GM19438 (cell line): ENCODE results near the gene DHCR24.

ENCODE experiments used
- ATAC-seq: cut with Tn5 transposase; IDR thresholded peaks from one replicate; pipeline ENCODE4 v1.9.1; 2021; ENCODE audit warnings: low read depth; ENCODE audit not compliant: unreplicated experiment

The DHCR24 gene

DNA sequence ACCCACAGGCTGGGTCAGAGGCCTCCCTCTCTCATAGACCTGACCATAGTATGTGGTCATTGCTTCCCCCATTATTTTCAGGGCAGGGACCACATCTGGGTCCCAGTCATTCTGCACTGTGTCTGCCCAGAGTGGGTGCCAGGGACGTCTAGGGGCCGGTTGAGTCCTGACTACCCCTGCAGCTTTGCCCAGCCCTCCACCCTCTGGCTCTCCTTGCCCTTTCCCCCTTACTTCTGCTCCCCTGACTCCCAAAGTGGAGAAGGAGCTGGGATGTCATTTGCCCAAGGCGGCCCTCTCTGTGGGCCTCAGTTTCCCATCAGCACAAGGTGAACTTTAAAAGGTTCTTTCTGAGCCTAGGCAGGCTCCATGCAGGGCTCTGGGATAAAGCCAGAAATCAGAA is 81.5 kb downstream of the DHCR24 start:
- no peak for ATAC-seq

GRCh38 chr1:54804471-54805132 is 82.4 kb downstream of the DHCR24 start:
- no peak for ATAC-seq

DNA sequence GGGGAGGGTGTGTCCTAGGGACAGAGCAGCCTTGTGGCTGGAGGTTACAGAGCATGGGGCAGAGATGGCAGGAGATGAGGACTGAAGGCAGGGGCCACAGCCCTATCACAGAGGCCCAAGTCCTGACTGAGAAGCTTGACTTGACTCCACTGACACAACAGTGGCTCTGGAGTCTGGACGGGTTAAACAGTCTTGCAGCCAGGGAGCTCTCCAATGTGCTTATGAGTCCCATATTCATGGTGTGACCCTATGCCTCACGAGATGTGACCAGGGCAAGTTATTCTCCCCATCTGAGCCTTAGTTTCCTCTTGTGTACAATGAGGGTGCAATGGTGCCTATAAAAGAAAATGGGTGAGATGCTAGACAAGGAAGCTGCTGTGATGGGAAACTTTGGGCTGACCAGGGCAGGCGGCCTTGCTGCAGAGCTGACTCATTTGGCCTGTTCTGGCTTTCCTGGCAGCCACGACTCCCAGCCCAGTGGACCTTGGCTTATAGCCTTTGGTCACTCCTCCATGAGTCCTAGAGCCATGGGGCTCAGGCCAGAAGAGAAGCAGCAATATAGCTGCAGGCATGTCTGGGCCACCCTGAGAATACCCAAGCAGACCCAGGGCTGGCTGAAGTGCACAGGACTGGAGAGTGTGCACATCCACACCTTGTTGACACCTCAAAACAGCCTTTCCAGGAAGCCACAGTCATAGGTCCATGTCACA is 83.1 kb downstream of the DHCR24 start:
- ATAC-seq, result no peak

- peak; percentile 86 for ATAC-seq
Observed at GRCh38 chr1:54800899-54801759, 85.9 kb downstream of the DHCR24 start, which contains the start of gene TTC22. Gene TTC22 (minus strand): TSS chr1:54801323. CDS start chr1:54801163, 160 bp downstream.

GRCh38 chr1:54800041-54800898 is 86.7 kb downstream of the DHCR24 start:
- no peak for ATAC-seq
